ENCODE results near the gene DPP6. TPM values are rescaled to one million over a fixed set of nuclear protein-coding genes. Genes with fewer than 3 reads are reported as not detected.

The DPP6 gene
- total and polyA plus RNA-seq, 9 of the 15 experiments (the other 6 are each of a cell fraction or from before 2014, with no cell fraction given): not detected

GRCh38 chr7:154419344-154419743 is 367.1 kb downstream of the DPP6 start (continued):
- TF ChIP-seq ZBTB40 (IDR thresholded peaks at IDR 0.05): no peak
- TF ChIP-seq ZBTB40 (CRISPR knock-in tag; IDR thresholded peaks at IDR 0.05): no peak
- no peak for TF ChIP-seq ZNF316 (IDR thresholded peaks at IDR 0.05)
- no peak for TF ChIP-seq TGIF2 (CRISPR knock-in tag; IDR thresholded peaks at IDR 0.05)
- no peak for TF ChIP-seq USF2 (CRISPR knock-in tag; IDR thresholded peaks at IDR 0.05)
